Activated effector memory CD4-positive, alpha-beta T cell treated with anti-CD3 and anti-CD28 coated beads, Interleukin-2, amount 50 U/mL, for 16 hours (primary cell): ENCODE data around the gene DNAJC30.
"Not testable (repeated sequence)": the region's sequence is repeated elsewhere in the genome, so short reads cannot be mapped to it uniquely, and the experiment has no call there.

ENCODE experiments used
- DNase-seq: peaks from one replicate; pipeline ENCODE4 v3.0.0-alpha.2; 2020

DNAJC30 gene

DNA sequence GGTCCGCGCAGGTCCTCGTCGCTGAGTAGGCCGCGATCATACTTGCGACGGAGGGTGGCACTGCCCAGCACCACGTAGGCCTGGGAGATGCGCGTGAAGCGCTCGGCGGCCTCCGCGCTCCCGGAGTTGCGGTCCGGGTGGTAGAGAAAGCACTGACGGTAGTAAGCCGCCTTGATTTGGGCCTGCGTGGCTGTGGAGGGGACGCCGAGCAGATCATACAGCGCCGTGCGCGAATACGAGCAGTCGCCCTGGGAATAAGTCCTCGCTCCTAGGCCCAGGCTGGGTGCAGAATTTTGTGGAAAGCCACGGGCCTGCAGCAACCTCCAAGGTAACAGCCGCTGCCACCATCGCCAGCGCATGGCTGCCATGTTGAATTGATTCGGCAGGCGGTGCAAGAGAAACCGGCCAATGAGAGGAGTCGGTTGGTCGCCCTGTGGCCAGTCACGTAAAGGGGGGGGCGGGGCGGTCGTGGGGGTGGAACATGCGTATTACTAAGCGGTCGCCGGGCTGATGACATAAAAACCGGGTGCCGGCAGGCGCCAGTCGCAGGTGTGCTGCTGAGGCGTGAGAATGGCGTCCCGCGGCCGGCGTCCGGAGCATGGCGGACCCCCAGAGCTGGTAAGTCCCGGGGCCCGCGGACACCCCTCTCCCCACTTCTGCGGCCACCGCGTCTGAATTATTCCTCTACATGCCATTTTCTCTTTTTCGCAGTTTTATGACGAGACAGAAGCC, at the start of gene DNAJC30, which contains the start of gene BUD23:
Gene DNAJC30 (minus strand): TSS at position 398 of the 732 bp plus-strand sequence. CDS start 30 bp downstream, at position 368.
Gene BUD23 (plus strand): TSS at position 542 of the 732 bp plus-strand sequence. CDS start 29 bp downstream, at position 571.
- peak; percentile 98 for DNase-seq

DNA sequence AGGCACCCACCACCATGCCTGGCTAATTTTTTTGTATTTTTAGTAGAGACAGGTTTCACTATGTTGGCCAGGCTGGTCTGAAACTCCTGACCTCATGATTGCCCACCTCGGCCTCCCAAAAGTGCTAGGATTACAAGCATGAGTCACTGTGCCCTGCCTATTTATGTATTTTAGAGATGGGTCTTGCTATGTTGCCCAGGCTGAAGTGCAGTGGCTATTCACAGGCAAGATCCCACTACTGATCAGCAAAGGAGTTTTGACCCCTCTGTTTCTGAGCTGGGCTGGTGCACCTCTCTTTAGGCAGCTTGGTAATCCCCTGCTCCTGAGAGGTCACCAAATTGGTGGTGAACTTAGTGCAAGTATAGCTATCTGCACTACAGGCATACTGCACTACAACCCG, 49.1 kb upstream of the DNAJC30 start:
- DNase-seq: no peak

DNA sequence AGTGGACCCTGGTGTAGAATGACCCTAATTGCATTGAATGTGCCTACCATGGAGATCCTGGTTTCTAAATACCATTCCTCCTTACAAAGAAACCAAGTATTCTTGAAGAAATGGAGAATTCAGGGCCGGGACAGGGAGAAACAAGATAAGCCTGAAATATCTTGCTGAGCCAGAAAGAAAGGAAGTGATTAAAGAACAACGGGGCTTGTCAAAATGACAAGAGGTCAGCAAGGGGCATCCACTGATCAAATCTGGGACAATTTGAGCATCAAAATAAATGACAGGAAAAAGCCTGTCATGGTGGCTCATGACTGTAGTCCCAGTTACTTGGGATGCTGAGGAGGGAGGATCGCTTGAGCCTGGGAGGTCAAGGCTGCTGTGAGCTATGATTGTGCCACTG, 47.2 kb upstream of the DNAJC30 start:
- no peak for DNase-seq

DNA sequence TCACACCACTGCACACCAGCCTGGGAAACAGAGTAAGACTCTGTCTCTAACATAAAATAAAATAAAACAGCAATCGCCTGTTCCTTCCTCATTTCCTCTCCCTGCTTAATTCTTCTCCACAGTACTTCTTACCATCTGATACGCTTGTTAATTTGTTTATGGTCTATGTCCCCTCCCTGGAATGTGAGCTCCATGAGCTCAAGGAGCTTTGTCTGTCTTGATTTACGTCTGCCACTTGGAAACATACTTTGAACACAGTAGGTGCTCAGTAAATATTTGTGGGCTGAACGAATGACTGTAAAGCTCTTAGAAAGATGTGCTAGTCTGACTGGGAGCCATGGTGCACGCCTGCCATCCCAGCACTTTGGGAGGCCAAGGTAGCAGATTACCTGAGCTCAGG, 45.3 kb upstream of the DNAJC30 start:
- DNase-seq: no peak

DNA sequence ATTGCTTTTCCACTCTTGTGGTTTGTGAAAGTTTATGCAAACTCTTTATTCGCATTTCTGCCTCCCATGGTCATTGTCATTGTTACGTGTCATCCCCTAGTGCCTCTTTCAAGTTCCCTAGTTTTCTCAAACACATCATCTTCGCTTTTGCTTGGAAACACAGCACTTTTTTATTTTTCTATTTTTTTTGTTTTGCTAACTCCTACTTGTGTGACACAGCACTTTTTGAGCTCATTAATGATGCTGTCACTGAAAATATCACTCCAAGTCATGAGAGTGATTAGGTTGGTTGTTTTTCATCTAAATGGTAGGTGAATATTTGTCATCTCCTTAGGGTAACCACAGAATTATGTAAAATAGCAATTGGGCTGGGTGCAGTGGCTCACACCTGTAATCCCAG, 44.7 kb upstream of the DNAJC30 start:
- no peak for DNase-seq

DNA sequence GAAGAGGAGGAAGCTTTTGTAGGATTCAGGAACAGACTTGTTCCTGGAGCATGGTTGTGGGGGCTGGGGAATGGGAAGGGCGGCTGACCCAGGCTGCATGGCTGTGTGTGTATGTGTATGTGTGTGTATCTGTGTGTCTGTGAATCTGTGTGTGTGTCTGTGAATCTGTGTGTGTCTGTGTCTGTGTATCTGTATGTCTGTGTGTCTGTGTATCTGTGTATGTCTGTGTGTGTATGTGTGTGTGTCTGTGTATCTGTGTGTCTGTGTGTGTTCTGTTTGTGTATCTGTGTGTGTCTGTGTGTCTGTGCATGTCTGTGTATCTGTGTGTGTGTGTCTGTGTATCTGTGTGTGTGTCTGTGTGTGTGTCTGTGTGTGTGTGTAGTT, 42.8 kb upstream of the DNAJC30 start:
- DNase-seq: no peak

DNA sequence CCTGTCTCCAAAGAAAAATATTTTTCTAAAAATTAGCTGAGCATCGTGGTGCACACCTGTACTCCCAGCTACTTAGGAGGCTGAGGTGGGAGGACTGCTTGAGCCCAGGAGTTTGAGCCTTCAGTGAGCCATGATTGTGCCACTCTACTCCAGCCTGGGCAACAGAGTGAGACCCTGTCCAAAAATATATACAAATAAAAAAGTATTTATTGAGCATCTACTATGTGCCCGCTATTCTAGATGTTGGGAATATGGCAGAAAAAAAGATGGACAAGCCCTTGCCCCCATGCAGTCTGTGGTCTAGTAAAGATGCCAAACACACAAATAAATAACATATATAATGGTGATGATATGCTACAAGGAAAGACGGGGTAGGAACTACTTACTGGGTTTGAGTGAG, 40.6 kb upstream of the DNAJC30 start:
- DNase-seq: no peak

DNA sequence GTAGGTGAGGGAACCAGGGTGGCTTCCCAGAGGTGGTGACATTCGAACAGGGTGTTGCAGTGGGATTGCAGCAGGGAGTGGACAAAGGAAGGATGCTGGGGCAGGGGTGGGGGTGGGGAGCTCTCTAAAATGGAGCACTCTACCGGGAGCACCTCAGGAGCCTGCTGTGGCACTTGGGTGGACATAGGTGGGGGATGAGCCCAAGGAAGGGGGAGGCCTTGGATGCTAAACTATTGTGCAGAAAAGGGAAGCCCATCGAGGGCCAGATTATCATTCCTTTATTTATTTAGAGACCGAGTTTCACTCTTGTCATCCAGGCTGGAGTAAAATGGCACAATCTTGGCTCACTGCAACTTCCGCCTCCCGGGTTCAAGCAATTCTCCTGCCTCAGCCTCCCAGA, 39.5 kb upstream of the DNAJC30 start:
- DNase-seq: no peak

DNA sequence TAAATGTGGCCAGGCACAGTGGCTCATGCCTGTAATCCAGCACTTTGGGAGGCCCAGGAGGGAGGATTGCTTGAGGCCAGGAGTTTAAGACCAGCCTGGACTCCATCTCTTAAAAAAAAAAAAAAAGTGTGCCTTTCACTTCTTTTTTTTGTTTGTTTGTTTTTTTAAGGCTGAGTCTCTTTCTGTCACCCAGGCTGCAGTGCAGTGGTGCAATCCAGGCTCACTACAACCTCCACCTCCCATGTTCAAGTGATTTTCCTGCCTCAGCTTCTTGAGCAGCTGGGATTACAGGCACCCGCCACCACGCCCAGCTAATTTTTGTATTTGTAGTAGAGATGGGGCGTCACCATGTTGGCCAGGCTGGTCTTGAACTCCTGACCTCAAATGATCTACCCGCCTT, 38.9 kb upstream of the DNAJC30 start:
- not testable (repeated sequence) for DNase-seq

DNA sequence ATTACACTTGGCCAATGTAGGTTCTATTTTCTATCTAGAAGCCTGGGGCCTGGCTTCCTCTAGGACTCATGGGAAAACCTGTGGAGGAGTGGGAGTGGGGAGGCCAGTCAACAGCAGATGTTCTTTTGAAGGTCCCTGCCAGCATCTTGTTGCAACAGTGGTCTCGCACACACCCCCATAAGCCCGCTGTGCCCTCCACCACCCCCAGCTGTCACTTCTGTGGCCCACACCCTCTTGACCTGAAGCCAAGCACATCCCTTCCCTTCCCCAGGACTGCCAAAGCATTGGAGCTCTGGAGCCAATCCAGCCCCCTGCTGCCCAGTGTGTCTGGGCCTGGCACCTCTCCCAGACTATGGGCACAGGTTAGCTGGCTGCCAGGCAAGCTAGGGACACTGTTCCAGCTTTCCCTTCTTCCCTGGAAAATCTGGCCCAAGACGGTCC, 38.1 kb upstream of the DNAJC30 start:
- DNase-seq: no peak

DNA sequence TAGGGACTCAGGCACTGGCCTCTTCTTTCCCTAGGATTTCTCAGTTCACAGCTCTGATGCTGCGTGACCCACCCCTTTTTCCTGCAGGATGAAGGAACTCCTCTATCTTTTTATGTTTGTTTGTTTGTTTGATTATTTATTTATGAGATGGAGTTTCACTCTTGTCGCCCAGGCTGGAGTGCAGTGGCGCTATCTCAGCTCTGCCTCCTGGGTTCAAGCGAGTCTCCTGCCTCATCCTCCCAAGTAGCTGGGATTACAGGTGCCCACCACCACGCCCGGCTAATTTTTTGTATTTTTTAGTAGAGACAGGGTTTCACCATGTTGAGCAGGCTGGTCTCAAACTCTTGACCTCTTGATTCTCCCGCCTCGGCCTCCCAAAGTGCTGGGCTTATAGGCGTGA, 37.2 kb upstream of the DNAJC30 start:
- not testable (repeated sequence) for DNase-seq

DNA sequence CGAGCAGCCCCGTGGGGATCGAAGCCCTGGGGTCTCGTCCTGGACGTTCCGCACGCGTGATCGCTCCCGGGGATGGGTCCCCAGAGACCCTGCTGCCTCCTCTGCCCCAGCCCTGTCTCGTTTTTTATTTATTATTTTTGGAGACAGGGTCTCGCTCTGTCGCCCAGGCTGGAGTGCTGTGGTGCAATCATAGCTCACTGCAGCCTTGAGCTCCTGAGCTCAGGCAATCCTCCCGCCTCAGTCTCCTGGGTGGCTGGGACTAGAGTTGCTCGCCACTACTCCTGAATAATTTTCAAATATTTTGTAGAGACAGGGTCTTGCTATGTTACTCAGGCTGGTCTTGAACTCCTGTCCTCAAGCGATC, 36.5 kb upstream of the DNAJC30 start:
- DNase-seq: no peak

DNA sequence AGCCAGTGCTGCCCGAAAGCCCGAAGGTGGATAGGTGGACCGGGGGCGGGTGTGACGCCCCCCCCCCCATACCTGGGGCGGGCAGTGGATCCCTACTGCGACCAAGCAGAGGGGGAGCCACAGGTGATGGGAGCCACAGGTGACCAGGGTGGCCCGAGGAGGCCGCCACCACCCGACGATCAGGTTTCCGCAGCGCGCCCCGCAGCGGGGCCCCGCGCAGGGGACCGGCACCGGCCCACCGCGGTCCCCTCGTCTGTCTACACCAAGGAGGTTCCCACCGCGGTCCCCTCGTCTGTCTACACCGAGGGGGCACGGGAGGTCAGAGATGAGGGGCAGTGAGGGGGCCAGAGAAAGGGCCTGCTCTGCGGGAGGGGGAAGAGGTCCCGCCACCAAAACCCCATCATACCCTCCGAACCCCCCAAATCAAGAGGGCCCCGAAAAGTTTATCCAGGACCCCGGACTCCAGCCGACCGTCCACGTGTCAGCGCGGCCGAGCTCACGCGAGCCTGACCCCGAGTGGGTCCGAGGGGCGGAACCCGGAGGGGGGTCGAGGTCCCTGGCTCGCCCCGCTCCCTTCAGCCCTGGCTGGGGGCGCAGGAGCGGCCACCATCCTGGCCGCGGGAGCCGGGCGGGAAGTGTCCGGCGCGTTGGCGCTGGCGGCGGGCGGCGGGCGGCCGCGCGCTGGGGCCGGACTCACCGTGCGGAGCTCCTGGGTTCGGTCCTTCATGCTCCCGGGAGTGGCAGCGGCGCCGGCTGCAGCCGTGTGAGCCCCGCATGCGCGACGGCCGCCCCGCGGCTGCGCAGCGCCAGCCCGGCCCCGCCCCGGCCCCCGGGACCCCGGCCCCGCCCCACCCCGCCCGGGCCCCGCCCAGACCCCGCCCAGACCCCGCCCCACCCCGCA, 35.9 kb upstream of the DNAJC30 start, which contains the start of gene STX1A:
Gene STX1A (minus strand): TSS at position 765 of the 901 bp plus-strand sequence. CDS start 38 bp downstream, at position 727.
- peak; percentile 91 for DNase-seq

DNA sequence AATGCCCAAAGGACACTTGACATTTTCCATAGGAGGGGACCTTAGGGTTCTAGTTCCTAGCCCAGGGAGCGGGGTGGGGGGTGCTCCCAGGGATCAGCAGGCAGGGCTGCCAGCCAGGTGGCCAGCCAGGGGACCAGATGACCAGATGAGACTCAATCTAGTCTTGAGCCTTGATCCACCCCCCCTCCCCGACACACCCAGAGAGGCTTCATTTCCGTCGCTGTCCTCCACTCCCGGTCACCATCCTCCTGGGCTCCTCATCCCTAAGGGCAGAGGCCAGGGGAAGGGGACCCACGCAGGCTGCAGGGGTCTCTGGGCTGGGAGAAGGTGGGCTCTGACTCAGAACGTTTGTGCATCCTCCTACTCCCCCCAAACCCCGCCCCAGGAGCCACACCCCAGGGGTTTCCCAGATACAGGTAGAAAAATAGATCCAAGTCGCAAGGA, 35.2 kb upstream of the DNAJC30 start:
- peak; percentile 75 for DNase-seq

DNA sequence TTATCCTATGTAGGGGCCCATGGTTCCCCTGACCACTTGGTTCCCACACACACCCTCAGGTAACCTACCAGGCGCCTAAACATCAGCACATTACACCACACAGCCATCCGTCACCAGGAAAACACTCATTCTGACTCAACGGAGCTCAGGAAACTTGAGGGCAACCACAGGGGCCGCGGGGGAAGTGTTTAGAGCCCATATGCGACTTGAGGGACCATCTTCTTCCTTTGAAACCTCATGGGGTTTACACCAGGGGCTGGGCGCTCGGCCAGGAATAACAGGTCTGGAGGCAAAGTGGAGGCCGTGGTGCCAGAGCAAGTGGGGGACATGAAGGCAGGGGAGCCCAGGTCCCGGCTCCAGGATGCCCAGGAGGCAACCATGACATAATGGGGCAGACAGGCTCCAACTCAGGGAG, 34.7 kb upstream of the DNAJC30 start:
- DNase-seq: peak; percentile 91

DNA sequence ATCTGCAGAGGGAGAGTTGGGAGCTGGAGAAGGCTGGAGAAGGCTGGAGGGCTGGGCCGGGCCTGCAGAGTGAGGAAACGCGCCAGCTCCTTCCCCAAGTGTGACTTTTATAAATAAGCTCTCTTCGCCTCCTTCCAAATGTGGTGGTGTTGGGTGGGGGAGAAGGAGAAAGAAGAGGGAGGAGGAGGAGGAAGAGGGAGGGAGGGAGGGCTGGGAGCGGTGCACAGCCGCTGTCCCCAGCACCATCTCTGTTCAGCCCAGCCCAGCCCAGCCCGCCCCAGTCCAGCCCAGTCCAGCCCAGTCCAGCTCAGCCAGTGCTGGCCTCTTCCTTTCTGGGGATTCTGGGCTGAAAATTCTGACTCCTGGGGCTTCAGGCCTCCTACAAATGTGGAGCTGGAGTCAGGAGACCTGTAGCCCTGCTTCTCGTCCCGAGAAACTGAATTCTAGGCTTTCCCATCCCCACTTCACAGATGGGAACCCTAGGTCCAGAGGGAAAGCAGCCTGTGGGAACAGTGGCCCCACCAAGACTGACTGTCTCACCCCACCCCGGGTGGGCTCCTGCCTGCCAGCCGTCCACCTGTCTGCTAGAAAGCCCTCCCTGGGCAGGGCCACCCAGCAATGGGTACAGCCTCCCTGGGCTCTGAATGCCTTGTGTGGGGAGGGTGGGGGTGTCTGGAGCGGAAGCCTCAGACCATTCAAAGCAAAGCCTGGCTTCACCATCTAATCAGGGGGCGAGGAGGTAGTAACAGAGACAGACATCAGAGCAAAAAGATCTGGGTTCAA, 34.0 kb upstream of the DNAJC30 start:
- DNase-seq: no peak

DNA sequence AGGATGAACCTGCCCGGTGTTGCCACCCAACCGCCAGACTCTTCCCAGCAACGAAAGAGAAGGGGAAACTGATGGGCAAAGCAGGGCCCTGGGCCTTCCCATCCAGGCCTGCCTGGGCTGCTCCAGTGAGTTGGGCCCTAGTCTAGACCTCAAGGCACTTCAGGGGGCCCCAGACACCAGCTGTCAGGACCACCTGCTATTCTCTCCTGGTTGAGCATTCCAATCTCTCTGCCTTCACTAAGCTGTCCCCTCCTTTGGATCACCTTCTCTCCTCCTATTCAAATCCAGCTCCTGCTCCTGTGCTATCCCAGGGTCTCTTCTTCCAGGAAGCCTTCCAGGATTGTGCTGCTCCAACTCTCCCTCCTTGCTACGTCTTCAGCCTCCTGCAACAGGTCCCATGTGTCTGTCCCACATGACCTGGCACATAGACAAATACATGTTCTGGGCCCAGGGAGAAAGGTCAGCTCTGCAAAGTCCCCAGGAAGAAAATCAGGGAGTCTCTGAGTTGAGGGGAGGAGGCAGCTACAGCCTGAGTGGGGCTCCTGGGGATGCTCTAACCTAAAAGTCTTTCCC, 33.2 kb upstream of the DNAJC30 start:
- DNase-seq: no peak

DNA sequence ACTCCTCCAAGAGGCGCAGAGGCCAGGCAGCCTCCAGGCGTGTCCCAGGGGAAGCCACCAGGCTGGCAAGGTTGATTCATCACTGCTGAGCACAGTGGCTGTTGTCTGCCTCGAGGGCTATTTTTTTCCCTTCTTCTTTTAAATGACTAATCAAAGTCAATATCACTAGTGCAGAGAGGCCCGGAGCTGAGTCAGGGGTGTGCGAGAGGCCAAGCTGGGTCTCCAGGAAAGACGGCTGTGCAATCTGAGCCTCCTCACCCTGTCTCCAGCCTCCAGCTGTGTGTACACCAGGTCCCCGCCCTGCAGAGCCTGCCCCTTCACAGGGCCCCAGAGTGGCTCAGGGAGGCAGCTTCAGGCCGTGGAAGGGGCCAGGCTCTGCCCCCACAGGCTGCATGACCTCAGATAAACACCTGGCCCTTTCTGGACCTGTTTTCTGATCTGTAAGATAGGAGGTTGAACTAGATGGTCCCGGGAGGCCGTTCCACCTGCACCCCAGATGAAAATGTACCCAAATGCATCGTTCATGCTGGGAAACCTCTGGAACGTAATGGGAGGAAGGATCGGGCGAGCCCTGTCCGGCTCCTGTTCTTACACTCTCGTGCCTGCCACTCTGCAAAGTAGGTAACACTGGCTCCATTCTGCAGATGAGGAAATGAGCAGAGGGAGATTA, 32.5 kb upstream of the DNAJC30 start:
- peak; percentile 78 for DNase-seq

DNA sequence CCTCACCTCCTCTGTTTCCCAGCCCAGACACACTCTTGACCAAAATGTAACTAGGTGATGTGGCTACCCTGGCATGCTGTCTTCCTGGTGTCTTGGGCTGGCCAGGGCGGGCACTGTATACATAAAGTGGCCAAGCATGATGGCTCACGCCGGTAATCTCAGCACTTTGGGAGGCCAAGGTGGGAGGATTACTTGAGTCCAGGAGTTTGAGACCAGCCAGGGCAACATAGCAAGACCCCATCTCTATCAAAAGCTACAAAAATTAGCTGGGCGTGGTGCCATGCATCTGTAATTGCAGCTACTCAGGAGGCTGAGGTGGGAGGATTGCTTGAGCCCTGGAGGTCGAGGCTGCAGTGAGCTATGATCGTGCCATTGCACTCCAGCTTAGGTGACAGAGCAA, 30.1 kb upstream of the DNAJC30 start:
- DNase-seq: not testable (repeated sequence)

DNA sequence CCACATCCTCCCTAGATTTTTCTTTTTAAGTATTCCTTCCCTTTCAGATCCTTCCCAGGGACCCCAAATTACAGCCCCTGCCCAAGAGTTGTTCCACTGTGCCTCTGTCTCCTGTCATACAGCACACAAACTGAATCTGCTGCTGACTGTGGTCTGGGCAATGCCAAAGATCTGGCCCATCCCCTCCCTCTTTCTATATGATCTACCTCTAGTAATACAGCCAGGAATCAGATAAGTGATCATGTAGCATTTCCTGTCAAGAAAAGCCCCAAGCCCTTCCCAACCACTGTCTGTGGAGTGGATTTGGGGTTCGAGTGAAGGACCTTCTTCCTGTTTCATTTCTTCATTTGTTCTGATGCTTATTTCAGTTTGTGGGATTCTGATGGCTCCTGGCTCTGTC, 29.5 kb upstream of the DNAJC30 start:
- no peak for DNase-seq

DNA sequence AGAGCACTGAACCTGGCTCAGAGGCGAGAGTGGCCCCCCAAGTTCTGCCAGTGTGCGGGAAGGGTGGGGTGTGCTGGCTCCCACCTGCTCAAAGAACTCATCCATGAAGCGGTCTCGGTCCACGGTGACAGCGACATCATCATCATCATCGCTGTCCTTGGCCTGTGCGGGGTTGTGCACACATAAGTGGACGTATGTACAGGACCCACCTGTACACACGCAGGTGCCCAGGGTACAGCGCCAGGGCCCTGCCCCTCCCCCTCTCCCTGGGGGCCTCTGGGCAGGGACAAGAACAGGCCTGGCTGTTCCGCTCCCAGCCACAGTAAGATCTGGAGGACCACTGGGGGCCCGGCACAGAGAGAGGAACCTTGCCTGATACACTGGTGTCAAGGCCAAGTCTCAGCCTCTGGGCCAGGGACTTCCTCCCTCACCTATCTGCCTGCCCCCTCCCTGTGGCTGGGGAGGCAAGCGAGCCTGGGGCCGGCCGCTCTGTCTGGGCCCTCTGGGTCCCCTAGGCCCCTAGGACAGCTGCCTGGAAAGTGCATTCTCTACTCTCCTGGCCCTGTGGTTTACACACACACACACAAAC, 25.8 kb upstream of the DNAJC30 start:
- DNase-seq: no peak
